Astrocyte of the hippocampus (primary cell): Measurements from ENCODE around the gene AUTS2.
A peak's percentile ranks its signal among the peaks of the same experiment; 100 is the strongest.

Experiments used
- DNase-seq: peaks from one replicate; pipeline ENCODE4 v3.0.0; 2011; ENCODE audit warnings: low read depth, low spot score

The AUTS2 gene

GRCh38 chr7:70679661-70680060 is 1081.4 kb downstream of the AUTS2 start:
- peak; percentile 24 for DNase-seq

- no peak for DNase-seq
These were observed 1082.0 kb downstream of the AUTS2 start for GRCh38 chr7:70680306-70680705.

GRCh38 chr7:70680743-70681468 is 1082.6 kb downstream of the AUTS2 start:
- DNase-seq, result no peak

- DNase-seq, result no peak
These were observed 1083.4 kb downstream of the AUTS2 start for GRCh38 chr7:70681469-70682350.

- no peak for DNase-seq
These were observed 1085.9 kb downstream of the AUTS2 start for GRCh38 chr7:70684173-70684572.

GRCh38 chr7:70693321-70693685 is 1095.0 kb downstream of the AUTS2 start:
- DNase-seq, result peak; percentile 66

GRCh38 chr7:70693686-70694433 is 1095.6 kb downstream of the AUTS2 start:
- DNase-seq, result peak; percentile 89

- peak; percentile 80 for DNase-seq
These were observed 1096.2 kb downstream of the AUTS2 start for GRCh38 chr7:70694434-70694970.

- peak; percentile 59 for DNase-seq
These were observed 1096.9 kb downstream of the AUTS2 start for GRCh38 chr7:70694971-70695794.

GRCh38 chr7:70695795-70696083 is 1097.5 kb downstream of the AUTS2 start:
- peak; percentile 43 for DNase-seq

- peak; percentile 46 for DNase-seq
These were observed 1098.0 kb downstream of the AUTS2 start for GRCh38 chr7:70696201-70696754.

GRCh38 chr7:70698219-70698832 is 1100.1 kb downstream of the AUTS2 start:
- DNase-seq, result peak; percentile 78

- DNase-seq, result no peak
These were observed 1101.0 kb downstream of the AUTS2 start for GRCh38 chr7:70699271-70699670.

GRCh38 chr7:70700055-70700940 is 1102.0 kb downstream of the AUTS2 start:
- peak; percentile 30 for DNase-seq

GRCh38 chr7:70700941-70701425 is 1102.7 kb downstream of the AUTS2 start:
- no peak for DNase-seq

GRCh38 chr7:70701477-70701876 is 1103.2 kb downstream of the AUTS2 start:
- no peak for DNase-seq

GRCh38 chr7:70701991-70702390 is 1103.7 kb downstream of the AUTS2 start:
- no peak for DNase-seq

- no peak for DNase-seq
These were observed 1105.5 kb downstream of the AUTS2 start for GRCh38 chr7:70703785-70704184.

- DNase-seq, result no peak
These were observed 1106.6 kb downstream of the AUTS2 start for GRCh38 chr7:70704831-70705346.
